Stimulated activated CD4-positive, alpha-beta T cell treated with anti-CD3 and anti-CD28 coated beads, TNF-alpha, amount 100 ng/mL, for 4 hours (primary cell): ENCODE data around the gene COMMD8.
A peak's percentile ranks its signal among the peaks of the same experiment; 100 is the strongest.
"Not testable (repeated sequence)": the region's sequence is repeated elsewhere in the genome, so short reads cannot be mapped to it uniquely, and the experiment has no call there.

ENCODE experiments used
- DNase-seq, 3 experiments: peaks; one replicate each; pipeline ENCODE4 v3.0.0-alpha.2; 2020; ENCODE audit warnings: low read depth in 3 of 3

COMMD8 gene

GRCh38 chr4:47463235-47463956, at the start of gene COMMD8:
Gene COMMD8, minus strand, starts transcription at chr4:47463702. Its CDS starts 51 bp downstream, at chr4:47463651.
- DNase-seq = peak; percentile 94 to 95 (median 94)

- DNase-seq = no peak
These were observed 47.1 kb upstream of the COMMD8 start for GRCh38 chr4:47510506-47511143.

DNA sequence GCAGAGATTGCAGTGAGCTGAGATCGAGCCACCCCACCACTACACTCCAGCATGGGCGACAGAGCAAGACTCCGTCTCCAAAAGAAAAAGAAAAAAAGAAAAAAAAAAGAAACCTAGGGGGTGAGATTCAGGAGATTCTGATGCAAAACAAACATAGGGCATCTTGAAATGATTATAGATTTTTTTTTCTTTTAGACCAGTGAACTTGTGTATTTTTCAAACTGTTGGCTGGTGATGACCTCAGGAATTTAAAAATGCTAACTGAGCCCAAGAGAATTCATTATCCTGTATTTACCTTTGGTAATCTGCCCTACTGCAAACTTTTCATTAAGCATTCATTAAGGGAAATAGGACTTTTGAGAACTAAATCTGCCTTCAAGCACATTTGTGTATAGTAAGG, 42.2 kb upstream of the COMMD8 start:
- DNase-seq = no peak

DNA sequence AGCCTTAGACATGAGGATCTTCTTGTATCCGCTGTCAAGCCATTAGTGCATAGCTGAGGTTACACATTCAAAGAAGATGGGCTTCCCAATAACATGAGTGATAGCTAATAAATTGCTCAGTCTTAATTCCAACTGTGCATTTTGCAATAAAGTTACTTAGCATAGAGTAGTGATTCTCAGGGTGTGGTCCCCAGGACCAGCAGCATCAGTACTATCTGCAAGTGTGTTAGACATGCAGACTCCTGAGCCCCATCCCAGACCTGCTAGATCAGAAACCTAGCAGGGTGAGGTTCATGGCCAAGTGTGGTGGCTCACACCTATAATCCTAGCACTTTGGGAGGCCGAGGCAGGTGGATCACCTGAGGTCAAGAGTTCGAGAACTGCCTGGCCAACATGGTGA, 41.6 kb upstream of the COMMD8 start:
- no peak for DNase-seq

DNA sequence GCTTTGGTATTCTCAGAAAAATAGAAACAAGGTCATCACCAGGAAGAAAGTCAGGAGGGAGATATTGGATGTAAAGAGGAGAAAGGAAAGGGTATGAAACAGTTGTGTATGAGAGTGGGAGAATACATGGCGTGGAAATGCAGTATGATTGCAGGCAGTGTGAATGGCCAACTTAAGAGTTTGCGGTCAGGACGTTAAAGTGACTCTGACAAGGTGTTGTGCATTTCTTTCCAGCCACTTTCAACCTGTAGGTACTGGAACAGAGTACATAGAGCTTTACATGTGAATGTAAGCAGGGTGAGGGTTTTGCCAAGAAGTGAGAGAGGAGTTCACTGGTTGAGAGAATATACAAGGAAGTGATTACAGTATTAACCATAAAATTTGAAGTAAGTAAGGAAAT, 37.3 kb upstream of the COMMD8 start:
- no peak for DNase-seq

DNA sequence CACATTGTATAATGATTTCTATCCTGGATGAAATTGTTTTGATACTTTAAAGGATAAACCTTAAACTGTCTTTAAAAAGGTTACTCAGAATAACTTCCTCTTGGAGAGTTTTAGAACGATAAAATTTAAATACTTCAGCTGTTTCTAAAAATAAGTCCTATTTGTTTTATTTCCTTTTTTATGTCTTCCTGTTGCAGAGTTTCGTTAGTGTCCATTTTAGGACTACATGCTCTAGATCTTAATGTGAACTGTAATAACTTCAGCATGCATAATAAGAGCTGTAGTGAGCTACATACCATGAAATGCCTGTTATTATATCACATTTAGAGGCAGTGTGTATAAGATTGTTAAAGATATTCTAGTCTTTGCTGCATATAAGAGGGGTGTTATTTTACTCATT, 36.2 kb upstream of the COMMD8 start:
- DNase-seq = no peak

GRCh38 chr4:47498899-47499298, 35.4 kb upstream of the COMMD8 start:
- no peak for DNase-seq

- no peak for DNase-seq
These were observed 30.6 kb upstream of the COMMD8 start for GRCh38 chr4:47494124-47494430.

- DNase-seq = no peak
These were observed 30.0 kb upstream of the COMMD8 start for GRCh38 chr4:47493238-47494123.

DNA sequence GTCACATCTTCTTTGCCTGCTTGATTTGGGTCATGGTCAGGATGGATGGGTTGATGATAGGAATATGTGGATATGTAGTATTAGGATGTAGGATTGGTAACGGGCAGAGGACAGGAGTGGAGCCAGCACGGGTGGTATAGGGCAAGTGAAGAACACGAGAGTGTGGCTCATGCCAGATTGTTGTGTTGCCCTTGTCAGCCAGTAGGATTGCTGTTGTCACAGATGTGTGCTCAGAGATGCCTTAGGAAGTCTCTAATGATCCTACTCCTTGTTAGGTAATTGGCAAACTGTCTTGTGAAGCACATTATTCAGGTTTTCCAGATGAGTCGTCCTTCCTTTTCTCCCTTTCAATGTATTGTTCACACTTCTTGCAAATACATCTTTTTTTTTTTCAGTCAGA, 27.0 kb upstream of the COMMD8 start:
- no peak for DNase-seq

- no peak for DNase-seq
These were observed 25.2 kb upstream of the COMMD8 start for GRCh38 chr4:47488706-47489105.

- DNase-seq = not testable (repeated sequence)
These were observed 23.2 kb upstream of the COMMD8 start for GRCh38 chr4:47486727-47487126.

DNA sequence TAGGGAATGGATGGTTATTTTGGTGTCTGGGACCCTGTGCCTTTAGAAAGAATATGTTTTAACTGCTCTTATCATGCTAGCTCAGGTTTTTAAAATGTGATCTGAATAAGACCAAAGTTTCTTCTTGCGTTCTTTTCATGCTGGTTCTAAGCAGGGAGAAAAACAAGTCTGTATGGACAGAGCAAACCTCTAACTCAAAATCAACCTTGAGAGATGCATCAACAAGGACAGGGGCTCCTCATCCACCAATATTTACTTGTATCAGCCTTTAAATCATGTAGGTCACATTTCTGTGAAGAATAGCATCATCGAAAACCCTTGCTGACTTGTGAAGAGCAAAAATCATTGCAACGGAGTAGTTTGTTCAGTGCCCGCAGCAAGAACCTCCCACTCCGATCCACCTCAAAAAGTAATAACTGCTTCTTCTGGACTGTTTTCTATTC, 22.8 kb upstream of the COMMD8 start:
- no peak for DNase-seq

DNA sequence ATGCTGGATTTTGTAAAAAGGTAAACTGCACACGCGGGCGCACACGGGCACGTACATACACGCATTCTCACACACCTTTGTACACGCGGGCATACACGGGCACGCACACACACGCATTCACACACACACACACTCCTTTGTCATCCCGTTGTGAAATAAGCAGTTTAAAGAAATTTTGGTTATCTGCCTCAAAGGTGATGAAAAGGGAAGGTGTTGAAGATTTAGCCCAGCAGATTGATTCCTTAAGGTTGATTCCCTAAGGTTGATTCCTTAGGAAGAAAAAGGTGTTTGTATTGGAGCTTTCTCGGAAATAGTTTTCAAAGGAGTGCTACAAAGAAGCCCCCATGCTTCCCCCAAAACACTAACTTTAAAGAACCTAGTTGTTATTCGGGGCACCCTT, 22.3 kb upstream of the COMMD8 start:
- DNase-seq = no peak

GRCh38 chr4:47485047-47485692, 21.7 kb upstream of the COMMD8 start, which contains the start of gene ATP10D:
Gene ATP10D, plus strand, starts transcription at chr4:47485275. Its CDS starts 27,266 bp downstream, at chr4:47512541.
- peak; percentile 42 to 47 (median 46) for DNase-seq

GRCh38 chr4:47484168-47484567, 20.7 kb upstream of the COMMD8 start:
- no peak for DNase-seq

GRCh38 chr4:47483745-47484144, 20.2 kb upstream of the COMMD8 start:
- DNase-seq = no peak

DNA sequence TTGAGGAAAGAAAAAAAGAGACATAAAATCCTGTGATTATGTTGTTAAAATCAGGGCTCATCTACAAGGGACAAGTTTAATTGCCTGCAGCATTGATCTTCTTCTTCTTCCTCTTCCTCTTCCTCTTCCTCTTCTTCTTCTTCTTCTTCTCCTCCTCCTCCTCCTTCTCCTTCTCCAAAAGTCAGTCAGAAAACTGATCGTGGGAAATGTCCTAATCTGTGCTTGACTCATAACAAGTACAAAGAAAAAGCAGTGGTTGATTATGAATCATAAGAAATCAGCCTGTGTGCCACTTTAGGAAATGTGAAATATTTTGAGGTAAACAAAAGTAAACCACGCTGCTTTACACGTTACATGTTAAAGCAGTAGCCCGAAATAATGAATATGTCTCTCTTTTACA, 18.8 kb upstream of the COMMD8 start:
- DNase-seq = no peak

DNA sequence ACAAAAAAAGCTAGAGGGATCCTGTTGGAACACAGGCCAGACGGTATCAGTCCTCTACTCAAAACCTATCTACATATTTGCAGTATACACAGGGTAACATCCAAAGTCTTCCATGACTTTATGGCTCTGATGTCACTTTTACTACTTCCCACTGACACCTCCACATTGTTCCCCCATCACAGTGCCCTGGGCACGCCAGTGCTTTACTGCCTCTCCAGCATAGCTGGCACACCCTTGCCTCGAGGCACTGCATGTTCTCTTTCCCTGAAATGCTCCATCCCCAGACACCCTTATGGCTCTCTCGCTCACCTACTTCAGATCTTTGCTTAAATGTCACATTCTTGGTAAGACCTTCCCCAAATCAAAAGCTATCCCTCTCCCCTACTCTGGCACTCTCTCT, 15.3 kb upstream of the COMMD8 start:
- DNase-seq = no peak

DNA sequence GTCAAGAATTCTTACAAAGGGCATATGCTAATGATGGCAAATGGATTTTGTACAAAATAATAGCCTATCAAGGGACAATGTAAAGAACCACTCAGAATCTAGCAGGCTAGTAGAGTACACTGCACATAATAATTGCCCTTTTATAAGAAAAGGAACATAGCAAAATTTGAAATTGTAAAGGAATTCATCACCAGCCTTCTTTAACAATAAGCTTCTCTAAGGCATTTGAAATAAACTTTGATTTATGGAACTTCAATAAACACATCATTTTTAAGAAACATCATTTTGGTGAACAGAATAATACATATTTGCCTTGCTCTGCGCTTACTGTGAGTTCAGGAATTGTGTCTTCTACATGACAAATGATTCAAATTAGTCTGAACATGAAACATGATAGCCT, 11.9 kb upstream of the COMMD8 start:
- DNase-seq = no peak

DNA sequence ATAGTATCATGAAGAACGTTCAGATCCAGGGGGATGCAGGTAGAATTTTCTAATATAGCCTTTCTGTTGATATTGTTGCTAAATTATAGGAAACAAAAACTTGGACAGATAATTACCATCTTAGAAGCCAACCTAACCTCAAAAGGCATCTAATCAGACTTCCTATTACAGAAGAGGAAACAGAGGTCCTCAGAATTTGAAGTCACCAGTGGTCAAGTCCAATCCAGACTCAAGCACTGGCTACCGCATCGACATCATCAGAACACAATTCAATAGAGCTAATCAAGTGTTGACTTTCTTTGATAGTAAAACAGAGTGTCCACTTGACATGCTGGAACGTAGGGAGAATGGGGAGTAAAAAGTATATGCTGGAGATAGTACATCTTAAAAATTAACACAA, 11.3 kb upstream of the COMMD8 start:
- DNase-seq = no peak

DNA sequence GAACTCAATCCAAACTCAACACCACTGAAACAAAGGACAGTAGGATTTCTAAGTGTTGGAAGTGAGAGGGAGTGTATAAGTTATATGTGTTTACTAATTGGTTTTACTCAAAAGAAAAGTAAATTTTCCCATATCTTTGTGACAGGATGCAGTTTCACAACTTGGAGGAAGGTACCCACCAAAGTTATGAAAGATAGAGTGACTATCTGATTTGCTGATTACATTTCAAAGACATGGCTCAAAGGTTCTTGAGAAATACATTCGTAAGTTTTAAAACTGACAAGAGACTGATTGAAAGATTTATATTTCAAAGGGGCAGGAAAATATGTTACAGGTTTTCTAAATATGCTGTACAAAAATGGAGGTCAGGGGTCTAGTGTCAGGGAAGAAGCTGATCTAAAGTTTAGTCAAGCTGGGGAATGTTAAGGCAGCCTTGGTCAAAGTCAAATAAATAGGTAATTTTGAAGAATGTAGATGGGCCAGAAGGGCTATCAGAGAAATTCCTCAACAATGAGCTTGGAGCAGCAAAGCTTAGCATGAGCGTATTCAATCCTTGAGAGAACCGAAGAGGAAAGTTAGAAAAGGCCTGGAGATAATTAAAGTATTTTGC, 9.7 kb upstream of the COMMD8 start:
- no peak for DNase-seq
